Measurements from ENCODE around the gene DAAM1. TPM values are rescaled to one million over a fixed set of nuclear protein-coding genes. Genes with fewer than 3 reads are reported as not detected.

DAAM1 gene
- total RNA-seq, 1 experiment from 2014 or later = 35.3 TPM

GRCh38 chr14:59297071-59297776, 108.8 kb downstream of the DAAM1 start:
- ChIA-PET CTCF (no interaction called here), POLR2A (no interaction called here)
- peak overlapping the region; percentile 92 for H3K27ac Mint-ChIP-seq (ENCODE audit: unreplicated experiment)
- H3K9me3 ChIP-seq = no peaks in the 10 kb centered on the region
- H3K36me3 Mint-ChIP-seq (ENCODE audit: insufficient read depth, unreplicated experiment) = peaks cover 8% of the 10 kb centered on the region
- peak; percentile 54 to 72 for DNase-seq
- H3K4me1 Mint-ChIP-seq (ENCODE audit: low read depth, unreplicated experiment) = peaks cover 37% of the 10 kb centered on the region
- BruUV-seq (replicated peaks) = no TSS peak
- no peaks in the 10 kb centered on the region for H3K36me3 ChIP-seq (ENCODE audit: control insufficient read depth, insufficient read depth, low read length)
- no peaks in the 10 kb centered on the region for H3K9me3 Mint-ChIP-seq (ENCODE audit: unreplicated experiment)
- TF ChIP-seq CTCF (IDR thresholded peaks at IDR 0.05; ENCODE audit: insufficient read depth in 1 of 2, low read depth in 1 of 2, low read length in 1 of 2, severe bottlenecking in 1 of 2, unreplicated experiment in 1 of 2) = no peak
- H3K27me3 ChIP-seq (replicated peaks; ENCODE audit: control insufficient read depth, insufficient read depth, low read length) = no peaks in the 10 kb centered on the region
- H3K4me3 Mint-ChIP-seq (ENCODE audit: unreplicated experiment) = peak overlapping the region; percentile 58
- H3K4me3 ChIP-seq (ENCODE audit: low read depth, low read length) = no peak overlapping the region
- intact Hi-C loops (cut with micrococcal nuclease; ENCODE audit: unreplicated experiment) = no loop called here
- no peaks in the 10 kb centered on the region for H3K27me3 Mint-ChIP-seq (ENCODE audit: insufficient read depth, unreplicated experiment)
- H3K4me1 ChIP-seq = peaks cover 37% of the 10 kb centered on the region

- H3K4me3 Mint-ChIP-seq (ENCODE audit: unreplicated experiment) = no peak overlapping the region
- ChIA-PET CTCF (no interaction called here), POLR2A (no interaction called here)
- H3K4me1 Mint-ChIP-seq (ENCODE audit: low read depth, unreplicated experiment) = peaks cover 40% of the 10 kb centered on the region
- Histone ChIP-seq H3K4me1 (peaks cover 39% of the 10 kb centered on the region), H3K27me3 (replicated peaks; ENCODE audit: control insufficient read depth, insufficient read depth, low read length) (no peaks in the 10 kb centered on the region), H3K36me3 (ENCODE audit: control insufficient read depth, insufficient read depth, low read length) (no peaks in the 10 kb centered on the region), H3K9me3 (no peaks in the 10 kb centered on the region), H3K4me3 (ENCODE audit: low read depth, low read length) (no peak overlapping the region)
- H3K9me3 Mint-ChIP-seq (ENCODE audit: unreplicated experiment) = no peaks in the 10 kb centered on the region
- no peak overlapping the region for H3K27ac Mint-ChIP-seq (ENCODE audit: unreplicated experiment)
- no peak for TF ChIP-seq CTCF (IDR thresholded peaks at IDR 0.05; ENCODE audit: insufficient read depth in 1 of 2, low read depth in 1 of 2, low read length in 1 of 2, severe bottlenecking in 1 of 2, unreplicated experiment in 1 of 2)
- H3K27me3 Mint-ChIP-seq (ENCODE audit: insufficient read depth, unreplicated experiment) = no peaks in the 10 kb centered on the region
- peaks cover 5% of the 10 kb centered on the region for H3K36me3 Mint-ChIP-seq (ENCODE audit: insufficient read depth, unreplicated experiment)
- intact Hi-C loops (cut with micrococcal nuclease; ENCODE audit: unreplicated experiment) = no loop called here
- no TSS peak for BruUV-seq (replicated peaks)
- DNase-seq = no peak
These were observed 111.3 kb downstream of the DAAM1 start for GRCh38 chr14:59299731-59300130.

GRCh38 chr14:59301354-59301753, 112.9 kb downstream of the DAAM1 start:
- no peaks in the 10 kb centered on the region for H3K27me3 ChIP-seq (replicated peaks; ENCODE audit: control insufficient read depth, insufficient read depth, low read length)
- no peak for DNase-seq
- Mint-ChIP-seq H3K4me3 (ENCODE audit: unreplicated experiment) (no peak overlapping the region), H3K36me3 (ENCODE audit: insufficient read depth, unreplicated experiment) (peaks cover 11% of the 10 kb centered on the region), H3K9me3 (ENCODE audit: unreplicated experiment) (no peaks in the 10 kb centered on the region), H3K4me1 (ENCODE audit: low read depth, unreplicated experiment) (peaks cover 40% of the 10 kb centered on the region), H3K27ac (ENCODE audit: unreplicated experiment) (no peak overlapping the region), H3K27me3 (ENCODE audit: insufficient read depth, unreplicated experiment) (no peaks in the 10 kb centered on the region)
- POLR2A ChIA-PET = no interaction called here
- H3K36me3 ChIP-seq (ENCODE audit: control insufficient read depth, insufficient read depth, low read length) = no peaks in the 10 kb centered on the region
- intact Hi-C loops (cut with micrococcal nuclease; ENCODE audit: unreplicated experiment) = no loop called here
- BruUV-seq (replicated peaks) = no TSS peak
- TF ChIP-seq CTCF (IDR thresholded peaks at IDR 0.05; ENCODE audit: insufficient read depth in 1 of 2, low read depth in 1 of 2, low read length in 1 of 2, severe bottlenecking in 1 of 2, unreplicated experiment in 1 of 2) = no peak
- CTCF ChIA-PET = no interaction called here
- H3K4me3 ChIP-seq (ENCODE audit: low read depth, low read length) = no peak overlapping the region
- peaks cover 44% of the 10 kb centered on the region for H3K4me1 ChIP-seq
- no peaks in the 10 kb centered on the region for H3K9me3 ChIP-seq
